Measurements from ENCODE around the gene LAG3. TPM values are rescaled to one million over a fixed set of nuclear protein-coding genes. Genes with fewer than 3 reads are reported as not detected.

The LAG3 gene
- total RNA-seq, 1 experiment from 2014 or later, result 1.9 TPM

GRCh38 chr12:6788972-6789924 lies 16.9 kb downstream of the LAG3 start, which contains the start of gene CD4:
Gene CD4, plus strand, starts transcription at chr12:6789528. Its CDS starts 10,611 bp downstream, at chr12:6800139.
- no TSS peak for BruUV-seq (replicated peaks)
- intact Hi-C loops (cut with micrococcal nuclease; ENCODE audit: unreplicated experiment), result no loop called here
- Histone ChIP-seq H3K4me1 (no peaks in the 10 kb centered on the region), H3K4me3 (ENCODE audit: low read depth, low read length) (no peak within 1 kb of the TSS), H3K36me3 (ENCODE audit: control insufficient read depth, insufficient read depth, low read length) (no peaks in the 10 kb centered on the region), H3K9me3 (no peaks in the 10 kb centered on the region), H3K27me3 (replicated peaks; ENCODE audit: control insufficient read depth, insufficient read depth, low read length) (no peaks in the 10 kb centered on the region)
- Mint-ChIP-seq H3K27ac (ENCODE audit: unreplicated experiment) (no peak within 1 kb of the TSS), H3K4me3 (ENCODE audit: unreplicated experiment) (no peak within 1 kb of the TSS), H3K9me3 (ENCODE audit: unreplicated experiment) (no peaks in the 10 kb centered on the region), H3K4me1 (ENCODE audit: low read depth, unreplicated experiment) (no peaks in the 10 kb centered on the region), H3K27me3 (ENCODE audit: insufficient read depth, unreplicated experiment) (no peaks in the 10 kb centered on the region), H3K36me3 (ENCODE audit: insufficient read depth, unreplicated experiment) (no peaks in the 10 kb centered on the region)
- CTCF ChIA-PET, result interaction anchor here (1.2 kb wide), 1 partner anchor 36 kb away, joined by 4 read pairs; the partner anchor contains the start of gene MLF2
- DNase-seq, result no peak
- TF ChIP-seq CTCF (IDR thresholded peaks at IDR 0.05; ENCODE audit: insufficient read depth in 1 of 2, low read depth in 1 of 2, low read length in 1 of 2, severe bottlenecking in 1 of 2, unreplicated experiment in 1 of 2), result no peak
- POLR2A ChIA-PET, result no interaction called here

GRCh38 chr12:6790496-6791150 lies 18.3 kb downstream of the LAG3 start:
- ChIA-PET CTCF (no interaction called here), POLR2A (no interaction called here)
- Mint-ChIP-seq H3K36me3 (ENCODE audit: insufficient read depth, unreplicated experiment) (no peaks in the 10 kb centered on the region), H3K4me1 (ENCODE audit: low read depth, unreplicated experiment) (peaks cover 8% of the 10 kb centered on the region), H3K4me3 (ENCODE audit: unreplicated experiment) (no peak overlapping the region), H3K27me3 (ENCODE audit: insufficient read depth, unreplicated experiment) (no peaks in the 10 kb centered on the region), H3K27ac (ENCODE audit: unreplicated experiment) (no peak overlapping the region), H3K9me3 (ENCODE audit: unreplicated experiment) (peaks cover 11% of the 10 kb centered on the region)
- Histone ChIP-seq H3K4me1 (no peaks in the 10 kb centered on the region), H3K27me3 (replicated peaks; ENCODE audit: control insufficient read depth, insufficient read depth, low read length) (no peaks in the 10 kb centered on the region), H3K36me3 (ENCODE audit: control insufficient read depth, insufficient read depth, low read length) (no peaks in the 10 kb centered on the region), H3K4me3 (ENCODE audit: low read depth, low read length) (no peak overlapping the region), H3K9me3 (no peaks in the 10 kb centered on the region)
- TF ChIP-seq CTCF (IDR thresholded peaks at IDR 0.05; ENCODE audit: insufficient read depth in 1 of 2, low read depth in 1 of 2, low read length in 1 of 2, severe bottlenecking in 1 of 2, unreplicated experiment in 1 of 2), result no peak
- no TSS peak for BruUV-seq (replicated peaks)
- no peak for DNase-seq
- intact Hi-C loops (cut with micrococcal nuclease; ENCODE audit: unreplicated experiment), result no loop called here

- Mint-ChIP-seq H3K4me3 (ENCODE audit: unreplicated experiment) (no peak overlapping the region), H3K36me3 (ENCODE audit: insufficient read depth, unreplicated experiment) (no peaks in the 10 kb centered on the region), H3K9me3 (ENCODE audit: unreplicated experiment) (peaks cover 11% of the 10 kb centered on the region), H3K4me1 (ENCODE audit: low read depth, unreplicated experiment) (peaks cover 14% of the 10 kb centered on the region), H3K27ac (ENCODE audit: unreplicated experiment) (no peak overlapping the region), H3K27me3 (ENCODE audit: insufficient read depth, unreplicated experiment) (no peaks in the 10 kb centered on the region)
- no peak for TF ChIP-seq CTCF (IDR thresholded peaks at IDR 0.05; ENCODE audit: insufficient read depth in 1 of 2, low read depth in 1 of 2, low read length in 1 of 2, severe bottlenecking in 1 of 2, unreplicated experiment in 1 of 2)
- no TSS peak for BruUV-seq (replicated peaks)
- H3K36me3 ChIP-seq (ENCODE audit: control insufficient read depth, insufficient read depth, low read length), result no peaks in the 10 kb centered on the region
- ChIA-PET POLR2A (interaction anchor here (0.5 kb wide), 1 partner anchor 135 kb away, joined by 12 read pairs; no protein-coding TSS in a partner anchor), CTCF (interaction anchor here (0.9 kb wide), 1 partner anchor 13 kb away, joined by 3 read pairs; no protein-coding TSS in a partner anchor)
- no peak overlapping the region for H3K4me3 ChIP-seq (ENCODE audit: low read depth, low read length)
- DNase-seq, result no peak
- H3K9me3 ChIP-seq, result no peaks in the 10 kb centered on the region
- H3K27me3 ChIP-seq (replicated peaks; ENCODE audit: control insufficient read depth, insufficient read depth, low read length), result no peaks in the 10 kb centered on the region
- intact Hi-C loops (cut with micrococcal nuclease; ENCODE audit: unreplicated experiment), result no loop called here
- H3K4me1 ChIP-seq, result no peaks in the 10 kb centered on the region
Observed at GRCh38 chr12:6791931-6792520, 19.7 kb downstream of the LAG3 start.
